ENCODE data around the gene APC. TPM values are rescaled to one million over a fixed set of nuclear protein-coding genes. Genes with fewer than 3 reads are reported as not detected.

The APC gene
- total and polyA plus RNA-seq, 2 donors (not counting 1 experiment from before 2014, with no cell fraction given) = 8.1 to 55.8 TPM

DNA sequence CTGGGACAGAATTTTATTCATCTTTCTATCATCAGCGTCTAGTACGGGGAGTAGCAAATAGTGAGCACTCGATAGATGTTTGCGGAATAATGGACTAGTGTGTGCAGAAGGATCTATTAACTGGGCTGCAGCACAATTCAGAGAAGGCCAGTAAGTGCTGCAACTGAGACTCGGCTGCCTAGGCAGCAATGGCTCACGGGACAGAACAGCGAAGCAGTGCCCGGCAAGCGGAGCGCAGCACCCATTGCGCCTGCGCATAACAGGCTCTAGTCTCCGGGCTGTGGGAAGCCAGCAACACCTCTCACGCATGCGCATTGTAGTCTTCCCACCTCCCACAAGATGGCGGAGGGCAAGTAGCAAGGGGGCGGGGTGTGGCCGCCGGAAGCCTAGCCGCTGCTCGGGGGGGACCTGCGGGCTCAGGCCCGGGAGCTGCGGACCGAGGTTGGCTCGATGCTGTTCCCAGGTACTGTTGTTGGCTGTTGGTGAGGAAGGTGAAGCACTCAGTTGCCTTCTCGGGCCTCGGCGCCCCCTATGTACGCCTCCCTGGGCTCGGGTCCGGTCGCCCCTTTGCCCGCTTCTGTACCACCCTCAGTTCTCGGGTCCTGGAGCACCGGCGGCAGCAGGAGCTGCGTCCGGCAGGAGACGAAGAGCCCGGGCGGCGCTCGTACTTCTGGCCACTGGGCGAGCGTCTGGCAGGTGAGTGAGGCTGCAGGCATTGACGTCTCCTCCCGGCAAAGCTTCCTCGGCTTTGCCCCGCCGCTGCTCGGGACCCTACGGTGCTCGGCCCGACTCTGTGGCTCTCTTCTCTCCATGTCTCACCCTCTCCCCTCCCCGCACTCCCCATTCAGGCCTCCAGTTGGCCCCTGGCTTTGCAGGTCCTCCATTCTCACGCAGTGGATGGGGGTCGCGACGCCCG is 30.2 kb upstream of the APC start:
- Histone ChIP-seq H3K4me1 (ENCODE audit: control insufficient read depth in 2 of 2, insufficient read depth in 2 of 2, low read length in 2 of 2) (peaks cover 22 to 31% of the 10 kb centered on the region in 2 donors), H3K4me3 (ENCODE audit: control extremely low read depth in 1 of 5, extremely low read depth in 1 of 5, insufficient read depth in 1 of 5, low read depth in 2 of 5, low read length in 4 of 5) (peak overlapping the region; percentile 68 to 91 (median 81)), H3K79me2 (ENCODE audit: control insufficient read depth, insufficient read depth, low read length) (peaks cover 61% of the 10 kb centered on the region), H3K9ac (ENCODE audit: low read length) (peak overlapping the region; percentile 92), H2AFZ (ENCODE audit: insufficient read depth, low read depth, low read length, poor library complexity, severe bottlenecking) (peak overlapping the region; percentile 100), H4K20me1 (ENCODE audit: control insufficient read depth, insufficient read depth, low read length, poor library complexity, severe bottlenecking) (peaks cover 6% of the 10 kb centered on the region), H3K27me3 (replicated peaks in 1 of 4; ENCODE audit: control extremely low read depth in 1 of 4, control insufficient read depth in 3 of 4, insufficient read depth in 4 of 4, low read length in 3 of 4) (no peaks in the 10 kb centered on the region), H3K36me3 (replicated peaks in 1 of 2; ENCODE audit: control extremely low read depth in 1 of 2, control insufficient read depth in 1 of 2, extremely low read depth in 1 of 2, insufficient read depth in 2 of 2, low read length in 1 of 2) (peaks cover 0 to 3% of the 10 kb centered on the region in 2 experiments), H3K9me3 (ENCODE audit: control extremely low read depth in 1 of 3, control insufficient read depth in 2 of 3, insufficient read depth in 1 of 3, low read length in 2 of 3) (no peaks in the 10 kb centered on the region), H3K27ac (ENCODE audit: low read length in 2 of 2) (peak overlapping the region; percentile 66 to 85), H3K4me2 (replicated peaks; ENCODE audit: low read depth, low read length, poor library complexity, severe bottlenecking) (peak overlapping the region; percentile 83)
- POLR2A ChIA-PET = interaction anchor here (0.5 kb wide), 1 partner anchor 30 kb away, joined by 3 read pairs; the partner anchor contains the start of gene APC
- ATAC-seq (ENCODE audit: low read depth) (peak; percentile 93), DNase-seq (peak; percentile 98)
- Mint-ChIP-seq H3K27ac (peak overlapping the region; percentile 96), H3K27me3 (no peaks in the 10 kb centered on the region), H3K4me1 (peaks cover 51% of the 10 kb centered on the region), H3K9me3 (ENCODE audit: insufficient read depth) (no peaks in the 10 kb centered on the region), H3K4me3 (peak overlapping the region; percentile 95)
- TF ChIP-seq CTCF (IDR thresholded peaks at IDR 0.05) = no peak
- TF ChIP-seq EZH2 (IDR thresholded peaks at IDR 0.05; ENCODE audit: borderline replicate concordance, insufficient read depth, low read depth, low read length, poor library complexity, severe bottlenecking) = no peak
- WGBS (ENCODE audit: insufficient coverage) = 4% methylated on average over 60 of the region's 61 CpGs
- intact Hi-C loops (cut with micrococcal nuclease) = loop anchor here (1.0 to 10.0 kb wide), 12 partner anchors 30 to 1970 kb away; partner anchors contain the start of genes APC, DCP2, NREP and REEP5
- CTCF ChIA-PET = interaction anchor here (1.4 to 1.5 kb wide), 2 partner anchors 15 to 175 kb away, joined by 3 to 4 read pairs; no protein-coding TSS in a partner anchor

All from B cell (primary cell).